ENCODE data around the gene NUDCD3. TPM values are rescaled to one million over a fixed set of nuclear protein-coding genes. Genes with fewer than 3 reads are reported as not detected.

The NUDCD3 gene
- total and polyA plus RNA-seq, 4 donors = 24.8 to 91.0 (median 52.4) TPM

DNA sequence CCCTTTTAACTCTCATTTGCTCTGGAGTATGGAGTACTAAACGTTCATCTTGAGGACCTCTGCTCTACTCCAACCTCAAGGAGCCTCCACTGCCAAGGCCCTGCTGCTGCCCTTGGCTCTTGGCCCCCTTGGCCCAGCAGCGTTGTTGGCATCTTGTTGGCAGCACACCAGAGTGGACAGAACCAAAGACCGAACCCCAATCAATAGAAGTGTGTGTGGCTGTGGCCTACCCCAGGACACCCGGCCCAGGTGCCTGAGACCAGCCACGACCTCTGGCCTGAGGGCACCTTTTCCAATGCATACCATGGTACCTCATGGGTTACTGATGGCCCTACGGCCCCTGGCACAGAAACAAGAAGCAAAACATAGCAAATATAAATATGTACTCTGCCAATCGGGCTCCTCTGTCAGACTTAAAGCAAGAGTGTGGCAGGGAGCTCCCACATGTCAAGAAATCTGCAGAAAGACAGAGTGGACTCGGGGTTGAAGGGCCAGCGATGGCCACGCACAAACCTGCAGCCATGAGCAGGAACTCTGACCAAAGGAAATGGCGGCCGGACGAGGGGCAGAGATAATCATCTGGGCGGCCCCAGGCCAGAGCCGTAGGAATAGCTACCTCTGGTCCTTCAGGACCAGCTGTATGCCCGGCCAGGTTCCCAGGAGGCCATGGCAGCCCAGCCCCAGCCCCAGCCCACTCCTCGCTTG, 47.8 kb upstream of the NUDCD3 start:
- Histone ChIP-seq H3K9ac (ENCODE audit: insufficient read depth in 1 of 2, low read length in 2 of 2) (no peak overlapping the region), H3K27ac (ENCODE audit: low read depth in 1 of 2, low read length in 1 of 2) (no peak overlapping the region), H3K4me1 (ENCODE audit: control insufficient read depth in 5 of 5, insufficient read depth in 5 of 5, low read length in 5 of 5) (peaks cover 0 to 15% (median 0%) of the 10 kb centered on the region in 5 donors), H3K27me3 (ENCODE audit: control insufficient read depth in 3 of 3, insufficient read depth in 3 of 3, low read length in 2 of 3) (no peaks in the 10 kb centered on the region), H3K4me3 (no peak overlapping the region), H3K36me3 (ENCODE audit: control insufficient read depth in 4 of 4, insufficient read depth in 4 of 4, low read length in 4 of 4) (no peaks in the 10 kb centered on the region), H3K9me3 (ENCODE audit: control insufficient read depth in 4 of 4, insufficient read depth in 3 of 4, low read length in 3 of 4) (no peaks in the 10 kb centered on the region)
- TF ChIP-seq CTCF (IDR thresholded peaks at IDR 0.05; ENCODE audit: control extremely low read depth, extremely low read depth) = no peak
- WGBS, 2 donors = 86 to 89% methylated on average over 17 of the region's 17 CpGs
- ATAC-seq (ENCODE audit: insufficient read depth, low FRiP score) (no peak), DNase-seq (no peak)

- no peaks in the 10 kb centered on the region for H3K9me3 ChIP-seq (ENCODE audit: control insufficient read depth in 4 of 4, insufficient read depth in 3 of 4, low read length in 3 of 4)
- 96 to 97% methylated on average over 6 of the region's 6 CpGs for WGBS, 2 donors
- ATAC-seq (ENCODE audit: insufficient read depth, low FRiP score) (no peak), DNase-seq (no peak)
- no peak for TF ChIP-seq CTCF (IDR thresholded peaks at IDR 0.05; ENCODE audit: control extremely low read depth, extremely low read depth)
- H3K9ac ChIP-seq (ENCODE audit: insufficient read depth in 1 of 2, low read length in 2 of 2) = no peak overlapping the region
- no peak overlapping the region for H3K27ac ChIP-seq (ENCODE audit: low read depth in 1 of 2, low read length in 1 of 2)
- no peaks in the 10 kb centered on the region for H3K36me3 ChIP-seq (ENCODE audit: control insufficient read depth in 4 of 4, insufficient read depth in 4 of 4, low read length in 4 of 4)
- H3K4me3 ChIP-seq = no peak overlapping the region
- no peaks in the 10 kb centered on the region for H3K27me3 ChIP-seq (ENCODE audit: control insufficient read depth in 3 of 3, insufficient read depth in 3 of 3, low read length in 2 of 3)
- H3K4me1 ChIP-seq (ENCODE audit: control insufficient read depth in 5 of 5, insufficient read depth in 5 of 5, low read length in 5 of 5) = peaks cover 0 to 15% (median 0%) of the 10 kb centered on the region in 5 donors
These were observed 47.0 kb upstream of the NUDCD3 start for GRCh38 chr7:44537442-44537841.

DNA sequence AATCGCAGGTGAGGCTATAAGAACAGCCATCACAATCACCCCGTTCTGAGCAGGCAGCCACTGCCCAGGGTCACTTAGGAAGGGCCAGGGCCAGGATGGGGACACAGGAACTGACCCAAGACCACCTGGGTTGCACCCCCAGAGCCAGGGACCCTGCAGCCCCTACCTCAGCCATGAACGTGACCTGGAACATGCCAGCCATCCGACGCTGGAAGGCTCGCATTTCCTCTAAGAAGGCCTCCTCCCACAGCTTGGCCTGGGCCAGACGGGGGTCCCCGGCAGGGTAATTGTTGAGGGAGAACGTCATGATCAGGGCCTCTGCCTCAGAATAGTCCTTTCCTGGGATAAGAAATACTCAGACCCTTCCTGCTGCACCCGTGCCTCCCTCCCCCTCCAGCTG, 45.6 kb upstream of the NUDCD3 start:
- Histone ChIP-seq H3K36me3 (ENCODE audit: control insufficient read depth in 4 of 4, insufficient read depth in 4 of 4, low read length in 4 of 4) (no peaks in the 10 kb centered on the region), H3K9me3 (ENCODE audit: control insufficient read depth in 4 of 4, insufficient read depth in 3 of 4, low read length in 3 of 4) (no peaks in the 10 kb centered on the region), H3K4me3 (no peak overlapping the region), H3K4me1 (ENCODE audit: control insufficient read depth in 5 of 5, insufficient read depth in 5 of 5, low read length in 5 of 5) (peaks cover 0 to 15% (median 0%) of the 10 kb centered on the region in 5 donors), H3K9ac (ENCODE audit: insufficient read depth in 1 of 2, low read length in 2 of 2) (no peak overlapping the region), H3K27me3 (ENCODE audit: control insufficient read depth in 3 of 3, insufficient read depth in 3 of 3, low read length in 2 of 3) (no peaks in the 10 kb centered on the region), H3K27ac (ENCODE audit: low read depth in 1 of 2, low read length in 1 of 2) (no peak overlapping the region)
- TF ChIP-seq CTCF (IDR thresholded peaks at IDR 0.05; ENCODE audit: control extremely low read depth, extremely low read depth) = no peak
- ATAC-seq (ENCODE audit: insufficient read depth, low FRiP score) (no peak), DNase-seq (no peak)
- WGBS, 2 donors = 85 to 94% methylated on average over 10 of the region's 10 CpGs

All from lung (tissue), 12 donors.